GM18526 (cell line): ENCODE measurements around the gene VAC14.

Source experiments
- POLR2A ChIP-seq: IDR thresholded peaks from 3 replicates; pipeline ENCODE4 v1.6.1; 2011; ENCODE audit not compliant: insufficient read length; ENCODE audit errors: extremely low read depth

VAC14 gene

GRCh38 chr16:70726892-70727361 lies 74.0 kb downstream of the VAC14 start:
- TF ChIP-seq POLR2A = no peak

GRCh38 chr16:70725912-70726828 lies 74.8 kb downstream of the VAC14 start:
- TF ChIP-seq POLR2A = no peak

GRCh38 chr16:70725024-70725911 lies 75.7 kb downstream of the VAC14 start:
- TF ChIP-seq POLR2A = no peak

GRCh38 chr16:70724146-70725023 lies 76.6 kb downstream of the VAC14 start:
- TF ChIP-seq POLR2A = no peak

- no peak for TF ChIP-seq POLR2A
These were observed 77.2 kb downstream of the VAC14 start for GRCh38 chr16:70723740-70724145.

GRCh38 chr16:70721202-70721963 lies 79.6 kb downstream of the VAC14 start:
- no peak for TF ChIP-seq POLR2A

- TF ChIP-seq POLR2A = no peak
These were observed 80.3 kb downstream of the VAC14 start for GRCh38 chr16:70720425-70721201.

GRCh38 chr16:70717065-70717464 lies 83.9 kb downstream of the VAC14 start:
- no peak for TF ChIP-seq POLR2A

GRCh38 chr16:70715860-70716357 lies 85.0 kb downstream of the VAC14 start:
- no peak for TF ChIP-seq POLR2A

GRCh38 chr16:70715055-70715858 lies 85.7 kb downstream of the VAC14 start:
- TF ChIP-seq POLR2A = no peak

GRCh38 chr16:70714581-70715054 lies 86.3 kb downstream of the VAC14 start:
- TF ChIP-seq POLR2A = no peak

GRCh38 chr16:70713824-70714223 lies 87.1 kb downstream of the VAC14 start:
- TF ChIP-seq POLR2A = no peak

- TF ChIP-seq POLR2A = no peak
These were observed 87.6 kb downstream of the VAC14 start for GRCh38 chr16:70713342-70713741.

GRCh38 chr16:70712942-70713341 lies 88.0 kb downstream of the VAC14 start:
- TF ChIP-seq POLR2A = no peak
